HEK293 (cell line): ENCODE data around the gene MATN1.
A peak's percentile ranks its signal among the peaks of the same experiment; 100 is the strongest.

Experiments used
- CTCF ChIA-PET: fragments of 350-600 bp; formaldehyde crosslinking; extraction: SDS; loops from one replicate; lab custom pipeline; 2021; ENCODE audit warnings: antibody characterized with exemption; lab: Yijun Ruan, JAX
- POLR2A ChIA-PET: fragments of 300-600 bp; formaldehyde crosslinking; extraction: SDS; loops from one replicate; lab custom pipeline; 2020; ENCODE audit warnings: antibody characterized with exemption, inconsistent platforms; lab: Yijun Ruan, JAX
- H3K27ac ChIP-seq: fragments of 200-500 bp; sonication (Bioruptor generic); 2 replicates; pipeline ENCODE4 v1.5.1; 2014; ENCODE audit warnings: low read depth, low read length, control low read depth, inconsistent platforms; ENCODE audit errors: extremely low read depth
- H3K36me3 ChIP-seq, 2 experiments: fragments of 200-500 bp in 1 of 2; sonication (Bioruptor generic) in 1 of 2; 1 replicate in 1 of 2; 2 replicates in 1 of 2; pipeline ENCODE4 v1.5.1; 2014 to 2017; ENCODE audit warnings: inconsistent platforms in 2 of 2, low read length in 2 of 2; ENCODE audit not compliant: control insufficient read depth in 2 of 2, insufficient read depth in 1 of 2
- H3K4me1 ChIP-seq: fragments of 200-500 bp; sonication (Bioruptor generic); 2 replicates; pipeline ENCODE4 v1.5.1; 2014; ENCODE audit warnings: mild to moderate bottlenecking, low read length, inconsistent platforms; ENCODE audit not compliant: control insufficient read depth, insufficient read depth
- H3K4me3 ChIP-seq: 2 replicates; pipeline ENCODE4 v1.5.1; 2011; ENCODE audit warnings: low read depth, mild to moderate bottlenecking, control low read depth, low read length, moderate library complexity
- H3K9me3 ChIP-seq: fragments of 200-500 bp; sonication (Bioruptor generic); 2 replicates; pipeline ENCODE4 v1.5.1; 2014; ENCODE audit warnings: low read depth, low read length, inconsistent platforms; ENCODE audit not compliant: control insufficient read depth, insufficient read depth
- SCRT1 ChIP-seq: fragments of 450-650 bp; formaldehyde crosslinking; IDR thresholded peaks from 2 replicates; pipeline ENCODE4 v1.5.1; 2016; ENCODE audit warnings: missing biosample characterization, missing genetic modification characterization, borderline replicate concordance
- SCRT2 ChIP-seq: fragments of 450-650 bp; formaldehyde crosslinking; IDR thresholded peaks from 2 replicates; pipeline ENCODE4 v1.5.1; 2016; ENCODE audit warnings: missing biosample characterization, missing genetic modification characterization
- SP7 ChIP-seq: fragments of 450-650 bp; formaldehyde crosslinking; IDR thresholded peaks from 2 replicates; pipeline ENCODE4 v1.5.1; 2016; ENCODE audit warnings: missing biosample characterization, missing genetic modification characterization
- YY1 ChIP-seq: fragments of 450-650 bp; formaldehyde crosslinking; IDR thresholded peaks from 2 replicates; pipeline ENCODE4 v1.5.1; 2018; ENCODE audit warnings: missing biosample characterization, missing genetic modification characterization
- YY2 ChIP-seq: fragments of 450-650 bp; formaldehyde crosslinking; IDR thresholded peaks from 2 replicates; pipeline ENCODE4 v1.5.1; 2016; ENCODE audit warnings: missing biosample characterization, missing genetic modification characterization
- ZBTB48 ChIP-seq: fragments of 450-650 bp; formaldehyde crosslinking; IDR thresholded peaks from 2 replicates; pipeline ENCODE4 v1.5.1; 2016; ENCODE audit warnings: missing biosample characterization, missing genetic modification characterization
- ZFHX2 ChIP-seq: fragments of 450-650 bp; formaldehyde crosslinking; conservative IDR thresholded peaks from 2 replicates; pipeline ENCODE4 v1.5.1; 2016; ENCODE audit warnings: missing biosample characterization, missing genetic modification characterization
- ZFP3 ChIP-seq: fragments of 450-650 bp; formaldehyde crosslinking; IDR thresholded peaks from 2 replicates; pipeline ENCODE4 v1.5.1; 2016; ENCODE audit warnings: low read depth, missing biosample characterization, missing genetic modification characterization
- ZIC2 ChIP-seq: fragments of 450-650 bp; formaldehyde crosslinking; IDR thresholded peaks from 2 replicates; pipeline ENCODE4 v1.5.1; 2016; ENCODE audit warnings: missing biosample characterization, missing genetic modification characterization
- ZNF157 ChIP-seq: fragments of 450-650 bp; formaldehyde crosslinking; IDR thresholded peaks from 2 replicates; pipeline ENCODE4 v1.5.1; 2016; ENCODE audit warnings: missing biosample characterization, missing genetic modification characterization
- ZNF292 ChIP-seq: fragments of 450-650 bp; formaldehyde crosslinking; IDR thresholded peaks from 2 replicates; pipeline ENCODE4 v1.5.1; 2016; ENCODE audit warnings: low read depth, missing biosample characterization, missing genetic modification characterization, borderline replicate concordance
- ZNF394 ChIP-seq: fragments of 450-650 bp; formaldehyde crosslinking; IDR thresholded peaks from 2 replicates; pipeline ENCODE4 v1.5.1; 2016; ENCODE audit warnings: missing biosample characterization, missing genetic modification characterization, mild to moderate bottlenecking, moderate library complexity, borderline replicate concordance
- ZNF416 ChIP-seq: fragments of 450-650 bp; formaldehyde crosslinking; IDR thresholded peaks from 2 replicates; pipeline ENCODE4 v1.5.1; 2016; ENCODE audit warnings: missing biosample characterization, missing genetic modification characterization
- ZNF777 ChIP-seq: fragments of 450-650 bp; formaldehyde crosslinking; IDR thresholded peaks from 2 replicates; pipeline ENCODE4 v1.5.1; 2017; ENCODE audit warnings: missing biosample characterization, missing genetic modification characterization, borderline replicate concordance
- ZNF791 ChIP-seq: fragments of 450-650 bp; formaldehyde crosslinking; IDR thresholded peaks from 2 replicates; pipeline ENCODE4 v1.5.1; 2016; ENCODE audit warnings: missing biosample characterization, missing genetic modification characterization
- TF ChIP-seq, protein P1 (sequence below): fragments of 450-650 bp; formaldehyde crosslinking; IDR thresholded peaks from 2 replicates; pipeline ENCODE4 v1.5.1; 2016; ENCODE audit warnings: missing biosample characterization, missing genetic modification characterization
- TF ChIP-seq, protein P2 (sequence below): fragments of 450-650 bp; formaldehyde crosslinking; IDR thresholded peaks from 2 replicates; pipeline ENCODE4 v1.5.1; 2016; ENCODE audit warnings: missing biosample characterization, missing genetic modification characterization

The MATN1 gene

DNA sequence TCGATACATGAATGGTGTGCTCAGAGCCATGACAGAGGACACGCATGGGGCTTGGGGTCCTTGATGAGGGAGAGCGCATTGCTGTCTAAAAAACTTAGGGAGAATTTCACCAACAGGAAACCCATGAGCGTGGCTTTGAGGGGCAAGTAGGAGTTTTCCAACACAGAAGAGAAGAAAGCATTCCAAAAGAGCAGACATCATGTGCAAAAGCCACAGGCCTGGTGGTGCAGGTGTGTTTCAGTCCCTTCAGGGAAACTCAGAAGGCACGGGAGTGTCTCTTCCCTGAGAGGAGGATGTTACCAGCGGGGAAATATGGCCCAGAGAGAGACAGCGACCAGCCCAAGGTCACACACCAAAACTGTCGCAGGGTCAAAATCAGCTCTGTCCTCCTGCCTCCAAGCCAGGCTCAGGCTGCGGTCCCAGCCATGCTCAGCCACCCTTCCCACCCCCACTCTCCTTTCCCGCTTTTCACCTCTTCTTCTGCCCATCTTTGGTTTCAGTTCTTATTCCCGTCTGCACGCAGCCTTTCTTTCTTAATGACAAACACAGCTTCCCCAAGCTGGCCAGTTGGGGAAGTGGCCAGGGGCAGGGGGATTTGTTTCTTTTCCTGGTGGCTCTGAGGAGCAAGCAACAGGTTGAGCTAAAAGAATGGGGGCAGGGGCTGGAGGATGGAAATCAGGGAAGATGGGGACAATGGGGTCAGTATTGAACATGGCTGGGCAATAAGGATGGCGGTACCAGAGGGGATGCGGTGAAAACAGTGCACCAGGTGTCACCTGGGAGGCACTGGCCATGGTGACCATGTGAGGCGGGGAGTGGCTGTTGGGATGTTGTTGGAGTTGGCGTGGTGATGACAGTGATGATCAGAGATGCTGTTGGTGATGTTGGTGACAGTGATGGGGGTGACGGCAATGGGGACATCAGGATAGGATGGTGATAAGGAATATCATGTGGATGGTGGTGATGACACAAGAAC, 23.9 kb upstream of the MATN1 start:
- ChIA-PET POLR2A (no interaction called here), CTCF (no interaction called here)
- H3K36me3 ChIP-seq = no peaks in the 10 kb centered on the region
- TF ChIP-seq SCRT2 (tag by site-specific recombination) (peak; percentile 99), SCRT1 (tag by site-specific recombination) (peak; percentile 95), ZNF777 (tag by site-specific recombination) (peak; percentile 45; the same call in 1 of the 2 replicates), ZNF791 (tag by site-specific recombination) (0 out of 2 replicates have a peak, but pooled peaks have one; percentile 8), YY1 (tag by site-specific recombination) (no peak), ZNF292 (tag by site-specific recombination) (no peak), ZNF157 (tag by site-specific recombination) (0 out of 2 replicates have a peak, but pooled peaks have one; percentile 13), ZBTB48 (tag by site-specific recombination) (0 out of 2 replicates have a peak, but pooled peaks have one; percentile 1), ZNF416 (tag by site-specific recombination) (0 out of 2 replicates have a peak, but pooled peaks have one; percentile 70), ZFP3 (tag by site-specific recombination) (peak; percentile 51; the same call in 1 of the 2 replicates)
- TF ChIP-seq, protein P1, sequence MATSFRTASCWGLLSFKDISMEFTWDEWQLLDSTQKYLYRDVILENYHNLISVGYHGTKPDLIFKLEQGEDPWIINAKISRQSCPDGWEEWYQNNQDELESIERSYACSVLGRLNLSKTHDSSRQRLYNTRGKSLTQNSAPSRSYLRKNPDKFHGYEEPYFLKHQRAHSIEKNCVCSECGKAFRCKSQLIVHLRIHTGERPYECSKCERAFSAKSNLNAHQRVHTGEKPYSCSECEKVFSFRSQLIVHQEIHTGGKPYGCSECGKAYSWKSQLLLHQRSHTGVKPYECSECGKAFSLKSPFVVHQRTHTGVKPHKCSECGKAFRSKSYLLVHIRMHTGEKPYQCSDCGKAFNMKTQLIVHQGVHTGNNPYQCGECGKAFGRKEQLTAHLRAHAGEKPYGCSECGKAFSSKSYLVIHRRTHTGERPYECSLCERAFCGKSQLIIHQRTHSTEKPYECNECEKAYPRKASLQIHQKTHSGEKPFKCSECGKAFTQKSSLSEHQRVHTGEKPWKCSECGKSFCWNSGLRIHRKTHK (tag by site-specific recombination) = 0 out of 2 replicates have a peak, but pooled peaks have one; percentile 18
- TF ChIP-seq, all 188 proteins: peak for 9
- Histone ChIP-seq H3K4me3 (no peak overlapping the region), H3K9me3 (no peaks in the 10 kb centered on the region), H3K27ac (no peak overlapping the region; the same call in 1 of the 2 replicates), H3K4me1 (no peaks in the 10 kb centered on the region)

DNA sequence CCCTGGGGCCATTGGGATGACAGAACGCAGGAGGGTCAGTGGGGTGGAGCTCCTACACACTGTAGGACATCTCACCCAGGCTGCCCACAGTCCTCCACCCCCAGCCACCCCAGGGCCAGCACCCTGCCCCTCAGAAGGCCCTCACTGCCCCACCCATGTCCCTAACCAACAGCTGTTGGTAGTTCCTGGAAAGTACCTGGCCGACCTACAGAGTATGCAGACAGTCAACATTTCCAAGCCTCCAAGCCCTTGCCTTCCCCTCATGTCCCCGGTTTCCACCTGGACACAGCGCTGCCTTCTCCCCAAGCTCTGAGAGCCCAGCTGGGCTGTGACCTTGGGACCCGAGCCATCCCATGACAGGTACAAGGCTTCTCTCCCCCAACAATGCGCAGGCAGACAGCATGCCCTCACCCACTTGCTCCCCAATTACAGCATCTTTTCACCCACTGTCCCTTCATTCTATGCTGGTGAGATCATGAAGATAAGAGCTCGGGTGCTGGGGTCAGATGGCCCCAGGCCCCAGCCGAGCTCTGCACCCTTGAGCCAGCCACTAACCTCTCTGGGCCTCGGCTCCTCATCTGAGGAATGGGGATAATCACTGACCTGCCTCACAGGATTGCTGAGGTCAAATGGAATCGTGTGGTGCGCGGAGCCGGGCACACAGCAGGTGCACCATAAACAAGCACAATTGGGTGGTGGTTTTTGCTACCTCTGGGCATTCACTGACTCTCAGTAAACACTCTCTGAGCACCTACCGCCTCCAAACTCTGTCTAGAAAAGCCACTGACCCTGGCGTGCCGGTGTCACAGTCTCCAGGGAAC, 23.0 kb upstream of the MATN1 start:
- H3K4me1 ChIP-seq = no peaks in the 10 kb centered on the region
- H3K9me3 ChIP-seq = no peaks in the 10 kb centered on the region
- no peaks in the 10 kb centered on the region for H3K36me3 ChIP-seq
- H3K4me3 ChIP-seq = no peak overlapping the region
- TF ChIP-seq ZIC2 (tag by site-specific recombination) (0 out of 2 replicates have a peak, but pooled peaks have one; percentile 43), ZFHX2 (tag by site-specific recombination) (peak; percentile 19; the same call in 1 of the 2 replicates)
- TF ChIP-seq, protein P2, sequence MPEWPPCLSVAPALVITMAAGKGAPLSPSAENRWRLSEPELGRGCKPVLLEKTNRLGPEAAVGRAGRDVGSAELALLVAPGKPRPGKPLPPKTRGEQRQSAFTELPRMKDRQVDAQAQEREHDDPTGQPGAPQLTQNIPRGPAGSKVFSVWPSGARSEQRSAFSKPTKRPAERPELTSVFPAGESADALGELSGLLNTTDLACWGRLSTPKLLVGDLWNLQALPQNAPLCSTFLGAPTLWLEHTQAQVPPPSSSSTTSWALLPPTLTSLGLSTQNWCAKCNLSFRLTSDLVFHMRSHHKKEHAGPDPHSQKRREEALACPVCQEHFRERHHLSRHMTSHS (tag by site-specific recombination) = no peak
- H3K27ac ChIP-seq = no peak overlapping the region
- POLR2A ChIA-PET = no interaction called here
- CTCF ChIA-PET = no interaction called here

DNA sequence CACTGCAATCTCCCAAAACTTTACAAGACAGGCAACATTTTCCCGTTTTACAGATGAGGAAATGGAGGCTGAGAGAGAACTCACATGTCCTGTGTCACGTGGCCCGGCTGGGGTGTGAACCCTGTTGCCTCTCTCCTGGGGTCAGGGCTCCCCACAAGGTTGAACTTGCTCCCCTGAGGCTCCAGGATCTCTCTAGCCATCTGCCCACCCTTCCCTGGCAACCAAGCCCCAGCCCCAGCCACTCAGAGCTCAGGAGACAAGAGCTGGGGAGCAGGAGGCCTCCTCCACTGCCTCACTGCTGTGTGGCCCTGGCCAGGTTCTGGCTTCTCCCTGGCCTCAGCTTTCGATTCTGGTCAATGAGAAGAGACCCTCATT, 22.4 kb upstream of the MATN1 start:
- CTCF ChIA-PET = no interaction called here
- no peaks in the 10 kb centered on the region for H3K4me1 ChIP-seq
- no peak for TF ChIP-seq YY2 (tag by site-specific recombination)
- TF ChIP-seq, protein P2 (tag by site-specific recombination) = no peak
- TF ChIP-seq ZNF394 (tag by site-specific recombination) = no peak
- TF ChIP-seq SP7 (tag by site-specific recombination) = no peak
- TF ChIP-seq, all 188 proteins: peak for 0

More for the DNA sequence above, 22.4 kb upstream of the MATN1 start:
- POLR2A ChIA-PET = no interaction called here
- no peak overlapping the region for H3K4me3 ChIP-seq
- H3K27ac ChIP-seq = no peak overlapping the region
- H3K9me3 ChIP-seq = no peaks in the 10 kb centered on the region
- no peaks in the 10 kb centered on the region for H3K36me3 ChIP-seq
